DOHH2 (cell line): ENCODE measurements around the gene LHX2.

Experiments
- CTCF ChIP-seq: fragments of 200-600 bp; sonication (generic); IDR thresholded peaks from one replicate; pipeline ENCODE4 v1.5.1; 2014; ENCODE audit warnings: antibody characterized with exemption, mild to moderate bottlenecking, low read depth, low read length; ENCODE audit not compliant: poor library complexity, severe bottlenecking
- EZH2phosphoT487 ChIP-seq: fragments of 200-600 bp; sonication (generic); IDR thresholded peaks from 2 replicates; pipeline ENCODE4 v1.6.1; 2017; ENCODE audit warnings: borderline replicate concordance, mild to moderate bottlenecking, antibody characterized with exemption, low read length, moderate library complexity, mixed read lengths

GRCh38 chr9:124038239-124038638 is 26.7 kb downstream of the LHX2 start:
- TF ChIP-seq CTCF (no peak), EZH2phosphoT487 (no peak)
